SK-N-SH (cell line): ENCODE data around the gene KIF4A. TPM values are rescaled to one million over a fixed set of nuclear protein-coding genes. Genes with fewer than 3 reads are reported as not detected.
A peak's percentile ranks its signal among the peaks of the same experiment; 100 is the strongest.

Experiments
- CTCF ChIA-PET: fragments of 300-600, 350-600 bp; formaldehyde crosslinking; extraction: SDS; loops from one replicate; lab custom pipeline; 2021; lab: Yijun Ruan, JAX
- POLR2A ChIA-PET: fragments of 350-600 bp; sonication (Branson Sonifier 250); formaldehyde crosslinking; extraction: SDS; loops from one replicate; lab custom pipeline; 2020; ENCODE audit warnings: antibody characterized with exemption, inconsistent platforms; lab: Yijun Ruan, JAX
- DNase-seq: peaks from one replicate; pipeline ENCODE4 v3.0.0; 2012
- H2AFZ ChIP-seq: fragments of 200-600 bp; sonication (generic); 2 replicates; pipeline ENCODE4 v1.8.1; 2016; ENCODE audit warnings: antibody characterized with exemption, mild to moderate bottlenecking, low read depth
- H3F3A ChIP-seq: fragments of 200-600 bp; sonication (generic); replicated peaks from 2 replicates; pipeline ENCODE3; 2016; ENCODE audit warnings: antibody characterized with exemption, mild to moderate bottlenecking; ENCODE audit not compliant: insufficient read depth
- H3K27ac ChIP-seq, 2 experiments: fragments of 200-500 bp in 1 of 2; fragments of 200-600 bp in 1 of 2; sonication (Bioruptor generic) in 1 of 2; sonication (generic), shearing (Covaris generic) in 1 of 2; 2 replicates each; pipeline versions ENCODE4 v1.5.1 to v1.6.1; 2014 to 2016; ENCODE audit warnings: low read depth in 2 of 2, inconsistent platforms in 1 of 2, low read length in 1 of 2, mild to moderate bottlenecking in 1 of 2, mixed read lengths in 1 of 2
- H3K27me3 ChIP-seq: fragments of 200-600 bp; sonication (generic), shearing (Covaris generic); 2 replicates; pipeline ENCODE4 v1.6.1; 2016; ENCODE audit warnings: mixed run types; ENCODE audit not compliant: insufficient read depth
- H3K36me3 ChIP-seq, 2 experiments: fragments of 200-500 bp in 1 of 2; fragments of 200-600 bp in 1 of 2; sonication (Bioruptor generic) in 1 of 2; sonication (generic) in 1 of 2; replicated peaks in 1 of 2; 2 replicates each; pipeline versions ENCODE3 to v1.5.1; 2014 to 2016; ENCODE audit warnings: low read length in 1 of 2, mild to moderate bottlenecking in 1 of 2; ENCODE audit not compliant: insufficient read depth in 2 of 2, control insufficient read depth in 1 of 2
- H3K4me1 ChIP-seq, 2 experiments: fragments of 200-500 bp in 1 of 2; fragments of 200-600 bp in 1 of 2; sonication (Bioruptor generic) in 1 of 2; sonication (generic), shearing (Covaris generic) in 1 of 2; 2 replicates each; pipeline versions ENCODE4 v1.5.1 to v1.6.1; 2014 to 2016; ENCODE audit warnings: low read depth in 1 of 2, low read length in 1 of 2, mixed run types in 1 of 2; ENCODE audit not compliant: insufficient read depth in 2 of 2, control insufficient read depth in 1 of 2
- H3K4me2 ChIP-seq: fragments of 200-600 bp; sonication (generic), shearing (Covaris generic); 2 replicates; pipeline ENCODE4 v1.6.1; 2017; ENCODE audit warnings: mixed run types
- H3K4me3 ChIP-seq, 2 experiments: fragments of 200-500 bp in 1 of 2; fragments of 200-600 bp in 1 of 2; sonication (Bioruptor generic) in 1 of 2; sonication (generic), shearing (Covaris generic) in 1 of 2; 2 replicates each; pipeline versions ENCODE4 v1.5.1 to v1.8.1; 2014 to 2016; ENCODE audit warnings: low read depth in 2 of 2, inconsistent platforms in 1 of 2, low read length in 1 of 2, mild to moderate bottlenecking in 1 of 2, mixed read lengths in 1 of 2, moderate library complexity in 1 of 2
- H3K79me2 ChIP-seq: fragments of 200-600 bp; sonication (generic); 2 replicates; pipeline ENCODE4 v1.8.1; 2017; ENCODE audit warnings: mild to moderate bottlenecking; ENCODE audit not compliant: insufficient read depth
- H3K9ac ChIP-seq: fragments of 200-600 bp; sonication (generic); 2 replicates; pipeline ENCODE4 v1.6.1; 2017; ENCODE audit warnings: mixed run types
- H3K9me2 ChIP-seq: fragments of 200-600 bp; sonication (generic); 2 replicates; pipeline ENCODE4 v1.6.1; 2017; ENCODE audit warnings: mixed run types
- H3K9me3 ChIP-seq: fragments of 200-600 bp; sonication (generic); 2 replicates; pipeline ENCODE4 v1.6.1; 2017; ENCODE audit warnings: mixed run types, mild to moderate bottlenecking, moderate library complexity
- H4K20me1 ChIP-seq: fragments of 200-600 bp; sonication (generic); 2 replicates; pipeline ENCODE4 v1.6.1; 2017; ENCODE audit warnings: mild to moderate bottlenecking, mixed run types; ENCODE audit not compliant: insufficient read depth
- CHD2 ChIP-seq: fragments of 150-350 bp; IDR thresholded peaks from 2 replicates; pipeline ENCODE4 v1.6.1; 2018; ENCODE audit warnings: low read length; ENCODE audit not compliant: partially characterized antibody
- FOSL2 ChIP-seq: IDR thresholded peaks from 2 replicates; pipeline ENCODE4 v1.4.0; 2012; ENCODE audit warnings: low read depth, mild to moderate bottlenecking, moderate library complexity, borderline replicate concordance
- FOXJ3 ChIP-seq: sonication (generic); formaldehyde crosslinking; IDR thresholded peaks from 2 replicates; pipeline ENCODE4 v1.5.1; 2020; ENCODE audit warnings: mild to moderate bottlenecking, missing genetic modification reagents
- FOXM1 ChIP-seq: IDR thresholded peaks from 2 replicates; pipeline ENCODE4 v1.4.0; 2012; ENCODE audit warnings: low read depth, mild to moderate bottlenecking
- MEF2A ChIP-seq: IDR thresholded peaks from 2 replicates; pipeline ENCODE4 v1.4.0; 2012; ENCODE audit warnings: low read depth, borderline replicate concordance
- NFIC ChIP-seq: IDR thresholded peaks from 2 replicates; pipeline ENCODE4 v1.4.0; 2012; ENCODE audit warnings: borderline replicate concordance
- RAD21 ChIP-seq: IDR thresholded peaks from 2 replicates; pipeline ENCODE4 v1.6.1; 2012; ENCODE audit warnings: mild to moderate bottlenecking, low read length
- RCOR1 ChIP-seq: fragments of 150-350 bp; IDR thresholded peaks from 2 replicates; pipeline ENCODE4 v1.6.1; 2017; ENCODE audit warnings: antibody characterized with exemption, low read length
- RFX5 ChIP-seq: IDR thresholded peaks from 2 replicates; pipeline ENCODE4 v1.6.1; 2012; ENCODE audit warnings: mild to moderate bottlenecking, improper control_type of control experiment, low read length
- WGBS: methylation state at CpG from one replicate; pipeline ENCODE4 v1.1.6; 2017; ENCODE audit warnings: low lambda C conversion rate; 5-methylcytosine and 5-hydroxymethylcytosine counted together
- polyA plus RNA-seq, 3 experiments: library from polyadenylated mRNA; depleted of rRNA; stranded (reverse); fragments of >200 nt; gene quantifications; 2 replicates each; pipeline ENCODE4 v1.2.3, GENCODE V29; 2012
- TF ChIP-seq, protein P1 (sequence below): IDR thresholded peaks from 2 replicates; pipeline ENCODE4 v1.4.0; 2012; ENCODE audit warnings: low read depth, borderline replicate concordance
- TF ChIP-seq, protein P2 (sequence below): IDR thresholded peaks from 2 replicates; pipeline ENCODE4 v1.6.1; 2012; ENCODE audit warnings: mild to moderate bottlenecking, low read depth, low read length, moderate library complexity
- TF ChIP-seq, protein P3 (sequence below): IDR thresholded peaks from 2 replicates; pipeline ENCODE4 v1.4.0; 2012; ENCODE audit warnings: low read depth

KIF4A gene
- polyA plus RNA-seq, 1 of the 3 experiments (the other 2 are of a cell fraction) = 11.5 TPM

DNA sequence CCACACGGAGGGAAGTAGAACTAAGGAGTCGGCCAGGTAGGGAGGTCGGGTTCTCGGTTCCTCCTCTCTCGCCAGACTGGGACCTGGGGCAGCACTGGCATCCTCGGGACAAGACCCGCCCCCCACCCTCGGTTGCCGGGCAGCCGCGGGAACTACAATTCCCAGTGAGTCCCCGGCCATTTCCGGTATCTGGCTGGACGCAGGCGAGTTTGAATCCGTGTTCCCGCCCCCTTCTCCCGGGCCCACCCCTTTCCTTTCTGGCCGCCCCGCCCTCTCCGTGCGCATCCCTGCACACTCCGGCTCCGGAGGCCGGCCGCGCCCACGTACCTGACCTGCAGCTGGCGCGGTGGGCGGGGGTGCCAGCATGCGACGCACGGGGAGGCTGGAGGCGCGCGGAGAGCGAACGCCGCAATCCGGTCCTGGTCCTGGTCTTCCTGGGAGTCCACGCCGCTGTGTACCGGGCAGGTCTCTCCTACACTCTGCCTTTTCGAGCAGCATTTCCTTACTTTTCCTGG, 144.5 kb downstream of the KIF4A start (continued):
- TF ChIP-seq RCOR1 = no peak
- TF ChIP-seq FOXM1 = no peak
- no peak for TF ChIP-seq RFX5
- TF ChIP-seq, protein P1, sequence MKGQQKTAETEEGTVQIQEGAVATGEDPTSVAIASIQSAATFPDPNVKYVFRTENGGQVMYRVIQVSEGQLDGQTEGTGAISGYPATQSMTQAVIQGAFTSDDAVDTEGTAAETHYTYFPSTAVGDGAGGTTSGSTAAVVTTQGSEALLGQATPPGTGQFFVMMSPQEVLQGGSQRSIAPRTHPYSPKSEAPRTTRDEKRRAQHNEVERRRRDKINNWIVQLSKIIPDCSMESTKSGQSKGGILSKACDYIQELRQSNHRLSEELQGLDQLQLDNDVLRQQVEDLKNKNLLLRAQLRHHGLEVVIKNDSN = no peak
- TF ChIP-seq FOSL2 = no peak
- TF ChIP-seq, protein P2, sequence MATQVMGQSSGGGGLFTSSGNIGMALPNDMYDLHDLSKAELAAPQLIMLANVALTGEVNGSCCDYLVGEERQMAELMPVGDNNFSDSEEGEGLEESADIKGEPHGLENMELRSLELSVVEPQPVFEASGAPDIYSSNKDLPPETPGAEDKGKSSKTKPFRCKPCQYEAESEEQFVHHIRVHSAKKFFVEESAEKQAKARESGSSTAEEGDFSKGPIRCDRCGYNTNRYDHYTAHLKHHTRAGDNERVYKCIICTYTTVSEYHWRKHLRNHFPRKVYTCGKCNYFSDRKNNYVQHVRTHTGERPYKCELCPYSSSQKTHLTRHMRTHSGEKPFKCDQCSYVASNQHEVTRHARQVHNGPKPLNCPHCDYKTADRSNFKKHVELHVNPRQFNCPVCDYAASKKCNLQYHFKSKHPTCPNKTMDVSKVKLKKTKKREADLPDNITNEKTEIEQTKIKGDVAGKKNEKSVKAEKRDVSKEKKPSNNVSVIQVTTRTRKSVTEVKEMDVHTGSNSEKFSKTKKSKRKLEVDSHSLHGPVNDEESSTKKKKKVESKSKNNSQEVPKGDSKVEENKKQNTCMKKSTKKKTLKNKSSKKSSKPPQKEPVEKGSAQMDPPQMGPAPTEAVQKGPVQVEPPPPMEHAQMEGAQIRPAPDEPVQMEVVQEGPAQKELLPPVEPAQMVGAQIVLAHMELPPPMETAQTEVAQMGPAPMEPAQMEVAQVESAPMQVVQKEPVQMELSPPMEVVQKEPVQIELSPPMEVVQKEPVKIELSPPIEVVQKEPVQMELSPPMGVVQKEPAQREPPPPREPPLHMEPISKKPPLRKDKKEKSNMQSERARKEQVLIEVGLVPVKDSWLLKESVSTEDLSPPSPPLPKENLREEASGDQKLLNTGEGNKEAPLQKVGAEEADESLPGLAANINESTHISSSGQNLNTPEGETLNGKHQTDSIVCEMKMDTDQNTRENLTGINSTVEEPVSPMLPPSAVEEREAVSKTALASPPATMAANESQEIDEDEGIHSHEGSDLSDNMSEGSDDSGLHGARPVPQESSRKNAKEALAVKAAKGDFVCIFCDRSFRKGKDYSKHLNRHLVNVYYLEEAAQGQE = no peak
- TF ChIP-seq NFIC = no peak
- TF ChIP-seq FOXJ3 (CRISPR knock-in tag) = no peak
- TF ChIP-seq RAD21 = no peak
- peak; percentile 23 for TF ChIP-seq CHD2

DNA sequence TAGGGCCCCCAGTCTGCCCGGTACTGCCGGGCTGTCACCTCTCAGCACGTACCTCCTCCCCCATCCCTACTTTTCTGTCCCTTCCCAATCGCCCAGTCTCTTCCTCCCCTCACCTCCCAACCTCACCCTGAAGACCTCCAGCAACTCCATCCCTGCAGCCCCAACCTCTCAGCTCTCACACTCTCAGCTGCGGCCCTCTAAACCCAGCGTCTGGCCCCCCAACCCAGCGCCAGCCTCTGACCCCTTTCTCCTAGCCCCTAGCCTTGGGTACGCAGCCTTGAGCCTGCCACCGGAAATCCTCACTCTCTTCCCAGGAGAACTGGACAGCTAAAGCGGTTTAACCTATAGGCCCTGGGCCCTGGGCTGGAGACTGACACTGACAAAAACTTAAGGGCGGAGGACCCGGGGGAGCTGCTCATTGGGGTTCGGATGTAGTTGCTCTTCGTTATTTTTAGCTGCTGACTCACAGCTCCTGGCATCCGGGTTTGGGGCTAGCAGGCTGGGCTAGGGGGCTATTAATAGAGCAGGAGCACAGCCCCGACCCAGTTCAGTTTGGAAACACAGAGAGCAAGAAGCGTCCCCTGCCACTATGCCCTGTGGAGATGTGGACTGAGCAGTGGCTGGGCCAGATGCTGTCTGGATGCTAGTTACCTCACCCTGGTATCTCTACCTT, 145.1 kb downstream of the KIF4A start:
- Histone ChIP-seq H3K36me3 (no peaks in the 10 kb centered on the region), H3K27ac (peak overlapping the region; percentile 48 to 71; a peak in 3 of 4 replicates), H3K9me3 (no peaks in the 10 kb centered on the region), H3K4me3 (peak overlapping the region; percentile 64 to 81), H3F3A (no peaks in the 10 kb centered on the region), H4K20me1 (no peaks in the 10 kb centered on the region), H3K9ac (peak overlapping the region; percentile 78), H3K79me2 (no peaks in the 10 kb centered on the region), H3K27me3 (no peaks in the 10 kb centered on the region), H3K4me2 (peak overlapping the region; percentile 78), H3K9me2 (no peaks in the 10 kb centered on the region), H3K4me1 (peaks cover 0 to 8% of the 10 kb centered on the region in 2 experiments; a peak in 1 of 4 replicates), H2AFZ (peak overlapping the region; percentile 77)
- TF ChIP-seq, protein P3, sequence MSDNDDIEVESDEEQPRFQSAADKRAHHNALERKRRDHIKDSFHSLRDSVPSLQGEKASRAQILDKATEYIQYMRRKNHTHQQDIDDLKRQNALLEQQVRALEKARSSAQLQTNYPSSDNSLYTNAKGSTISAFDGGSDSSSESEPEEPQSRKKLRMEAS = no peak
- peak; percentile 84 for TF ChIP-seq MEF2A
- ChIA-PET POLR2A (interaction anchor here (1.4 kb wide), 1 partner anchor 10 kb away, joined by 4 read pairs; the partner anchor contains the start of gene DLG3), CTCF (interaction anchor here (2.0 to 3.9 kb wide), 4 partner anchors 10 to 20 kb away, joined by 6 to 23 read pairs (median 9); partner anchors contain the start of genes DLG3 and GDPD2)
- WGBS = 9% methylated on average over 15 of the region's 17 CpGs
- no peak for DNase-seq
